EH (cell line): ENCODE data around the gene FBN1.

ENCODE experiments used
- DNase-seq: peaks from one replicate; pipeline ENCODE4 v3.0.0-alpha.2; 2015; ENCODE audit warnings: low read depth

Gene FBN1

DNA sequence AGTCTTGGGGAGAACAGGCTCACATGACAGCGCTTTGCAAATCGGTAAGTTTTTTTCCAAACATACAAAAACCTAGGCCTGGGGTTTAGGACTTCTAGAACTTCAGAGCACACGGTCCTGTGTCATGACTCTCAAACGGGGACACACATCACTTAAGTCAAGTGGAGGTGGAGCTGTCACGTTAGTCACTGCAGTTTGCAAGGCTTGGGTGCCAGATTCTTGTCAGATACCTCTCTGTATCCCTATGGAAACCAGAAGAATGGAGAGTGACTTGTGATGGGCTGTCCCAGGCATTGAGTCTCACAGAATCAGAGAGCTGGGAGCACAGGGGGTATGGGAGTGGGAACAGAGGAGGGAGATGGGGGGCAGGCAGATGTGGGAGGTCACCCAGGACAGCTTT lies 249.5 kb downstream of the FBN1 start:
- peak; percentile 56 for DNase-seq

DNA sequence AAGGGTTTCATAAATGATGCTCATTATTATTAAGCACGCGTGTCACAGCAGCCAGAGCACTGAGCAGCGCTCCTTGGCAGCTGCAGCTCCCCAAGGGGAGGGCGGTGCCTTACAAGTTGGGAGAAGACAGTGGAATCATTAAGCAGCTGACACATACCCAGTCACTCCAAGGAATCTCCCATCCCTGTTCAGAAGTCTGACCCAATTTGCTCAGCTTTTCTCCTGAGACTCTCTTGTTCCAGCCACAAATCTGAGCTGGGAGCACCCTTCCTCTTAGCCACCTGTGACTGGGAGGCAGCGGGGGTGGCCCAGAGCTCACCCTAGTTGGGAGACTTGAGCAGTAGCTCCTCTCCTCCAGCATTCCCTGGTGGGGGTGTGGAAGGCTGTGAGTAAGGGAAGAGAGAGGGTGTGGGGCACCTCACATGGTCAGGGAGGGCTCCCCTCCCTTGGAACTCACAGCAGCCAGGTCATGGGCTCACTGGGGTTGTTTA lies 249.9 kb downstream of the FBN1 start:
- peak; percentile 98 for DNase-seq

DNA sequence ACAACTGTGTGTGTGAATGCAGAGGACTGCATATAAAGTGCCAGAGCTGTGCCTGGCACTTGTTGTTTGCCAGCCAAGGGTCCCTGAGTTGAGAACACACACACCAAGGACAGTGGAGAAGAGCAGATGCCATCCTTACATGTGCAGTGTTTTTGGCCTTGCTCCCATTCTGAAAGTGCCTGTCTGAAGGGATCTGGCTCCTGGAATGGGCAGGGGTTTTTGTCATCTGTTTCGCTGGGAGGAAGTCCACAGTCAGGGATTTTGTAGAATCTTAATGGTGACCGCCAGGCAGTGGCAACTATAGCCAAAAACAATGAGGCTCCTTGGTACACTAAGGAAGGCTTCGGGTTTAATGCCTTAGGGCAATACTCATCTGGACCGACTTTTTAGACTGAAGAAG lies 250.5 kb downstream of the FBN1 start:
- DNase-seq, result no peak

DNA sequence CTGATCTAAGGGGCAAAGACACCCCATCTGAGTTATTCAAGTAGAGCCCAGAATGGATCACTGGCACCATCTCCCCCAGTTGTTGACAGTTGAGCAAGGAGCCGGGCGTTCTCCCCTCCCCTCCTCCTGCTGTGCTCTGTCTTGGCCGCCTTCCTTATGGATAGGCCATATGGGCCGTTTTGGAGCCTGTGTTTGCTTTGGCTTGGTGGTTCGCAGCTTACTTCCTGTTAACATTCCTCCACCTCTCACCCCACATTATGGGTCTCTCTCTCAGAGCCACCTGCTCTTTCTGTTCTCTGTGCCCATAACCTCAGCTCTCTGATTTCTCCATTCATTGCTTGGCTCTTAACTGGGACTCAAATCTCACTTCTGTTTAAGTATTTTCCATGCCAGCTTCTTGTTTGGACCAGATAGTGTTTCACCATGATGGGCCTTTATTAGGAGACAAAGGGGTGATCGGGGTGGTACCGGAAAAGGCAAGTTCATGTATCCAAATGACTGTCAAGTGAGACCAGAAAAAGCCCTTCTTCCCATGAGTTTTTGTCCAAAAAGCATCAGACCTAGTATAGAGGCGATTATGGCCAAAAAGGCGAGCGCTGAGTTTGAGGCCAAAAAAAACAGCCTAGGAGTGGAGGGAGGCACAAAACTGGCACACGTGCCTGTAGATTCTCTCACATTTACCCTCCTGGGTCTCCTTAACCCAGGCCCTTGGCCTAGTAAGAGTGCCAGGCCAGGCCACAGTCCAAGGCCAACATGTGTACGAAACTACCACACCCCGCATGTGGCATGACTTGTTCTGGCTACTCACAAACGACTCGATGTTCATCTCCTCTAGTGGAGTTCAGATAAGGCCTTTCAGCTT lies 251.6 kb downstream of the FBN1 start:
- peak; percentile 29 for DNase-seq

DNA sequence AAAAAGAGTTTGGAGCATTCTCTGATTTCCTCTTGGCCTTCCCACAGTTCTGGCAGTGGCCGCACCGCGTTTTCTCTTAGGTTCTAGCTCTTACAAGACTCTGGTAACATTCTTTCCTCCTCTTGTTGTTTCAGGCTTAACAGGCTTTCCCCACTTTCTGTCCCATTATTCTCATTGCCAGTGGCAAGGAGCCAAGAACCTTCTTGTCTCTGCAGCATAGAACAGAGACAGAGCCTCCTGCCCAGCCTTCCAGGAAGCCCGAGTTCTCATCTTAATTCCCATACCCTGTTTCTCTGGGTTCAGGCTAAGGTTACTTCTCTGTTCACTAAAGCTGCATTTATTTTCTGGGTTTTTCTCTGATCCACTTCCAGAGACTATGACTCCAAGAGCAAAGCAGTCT lies 253.2 kb downstream of the FBN1 start:
- peak; percentile 42 for DNase-seq

DNA sequence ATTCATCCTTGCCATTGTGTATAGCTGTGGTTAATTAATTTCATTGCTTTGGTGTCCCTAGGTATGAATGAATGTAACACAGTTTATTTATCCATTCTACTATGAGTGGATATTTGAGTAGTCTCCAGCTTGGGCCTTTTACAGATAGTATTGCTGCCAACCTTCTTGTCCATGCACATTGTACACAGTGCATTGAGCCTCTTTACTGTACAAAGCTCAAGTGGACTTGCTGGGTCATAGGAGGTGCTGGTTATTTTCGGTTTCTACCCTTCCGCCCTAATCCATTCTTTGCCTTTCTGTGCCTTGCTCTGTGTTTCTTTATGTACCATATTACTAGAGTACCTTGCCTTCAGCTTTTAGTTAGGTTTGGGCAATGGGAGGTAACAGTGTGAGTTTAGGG lies 253.6 kb downstream of the FBN1 start:
- DNase-seq, result no peak

DNA sequence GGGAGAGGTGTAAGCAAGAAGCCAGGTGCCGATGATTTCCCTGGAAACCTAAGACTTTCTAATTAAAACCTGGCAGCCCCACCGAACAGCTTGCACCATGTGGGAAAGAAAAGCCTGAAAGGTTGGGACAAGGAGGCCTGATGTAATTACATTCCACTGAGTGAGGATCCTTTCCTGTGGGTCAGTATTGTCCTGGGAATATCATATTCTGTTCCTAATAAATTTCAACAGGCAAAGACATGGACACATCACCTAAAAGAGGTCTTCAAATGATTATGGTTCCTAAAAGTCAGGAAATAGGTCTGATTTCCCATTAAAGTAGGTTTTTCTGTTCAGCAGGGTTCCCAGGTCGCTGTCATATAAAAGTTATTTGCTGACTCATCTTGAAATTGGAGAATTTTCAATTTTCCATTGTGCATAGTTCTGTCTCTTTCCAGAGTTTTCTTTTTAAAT lies 255.8 kb downstream of the FBN1 start:
- peak; percentile 78 for DNase-seq

DNA sequence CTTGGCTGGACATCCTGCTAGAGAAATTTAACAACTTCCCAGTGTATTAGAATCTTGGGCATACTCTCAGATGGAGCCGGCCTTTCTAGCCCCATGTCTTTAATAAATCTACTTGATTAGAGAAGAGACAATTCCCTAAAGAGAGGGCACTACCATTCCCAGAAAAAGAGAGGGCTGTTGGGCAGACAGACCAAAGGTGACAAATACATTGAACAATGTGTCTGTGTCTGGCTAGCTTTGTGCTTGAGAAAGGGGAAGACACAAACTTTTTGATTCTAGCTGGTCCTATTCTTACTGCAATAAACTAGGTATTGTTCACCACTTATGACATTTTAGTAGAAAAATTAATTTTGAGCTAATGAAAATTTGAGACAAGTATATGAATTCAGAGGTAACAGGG lies 256.6 kb downstream of the FBN1 start:
- DNase-seq, result peak; percentile 40

DNA sequence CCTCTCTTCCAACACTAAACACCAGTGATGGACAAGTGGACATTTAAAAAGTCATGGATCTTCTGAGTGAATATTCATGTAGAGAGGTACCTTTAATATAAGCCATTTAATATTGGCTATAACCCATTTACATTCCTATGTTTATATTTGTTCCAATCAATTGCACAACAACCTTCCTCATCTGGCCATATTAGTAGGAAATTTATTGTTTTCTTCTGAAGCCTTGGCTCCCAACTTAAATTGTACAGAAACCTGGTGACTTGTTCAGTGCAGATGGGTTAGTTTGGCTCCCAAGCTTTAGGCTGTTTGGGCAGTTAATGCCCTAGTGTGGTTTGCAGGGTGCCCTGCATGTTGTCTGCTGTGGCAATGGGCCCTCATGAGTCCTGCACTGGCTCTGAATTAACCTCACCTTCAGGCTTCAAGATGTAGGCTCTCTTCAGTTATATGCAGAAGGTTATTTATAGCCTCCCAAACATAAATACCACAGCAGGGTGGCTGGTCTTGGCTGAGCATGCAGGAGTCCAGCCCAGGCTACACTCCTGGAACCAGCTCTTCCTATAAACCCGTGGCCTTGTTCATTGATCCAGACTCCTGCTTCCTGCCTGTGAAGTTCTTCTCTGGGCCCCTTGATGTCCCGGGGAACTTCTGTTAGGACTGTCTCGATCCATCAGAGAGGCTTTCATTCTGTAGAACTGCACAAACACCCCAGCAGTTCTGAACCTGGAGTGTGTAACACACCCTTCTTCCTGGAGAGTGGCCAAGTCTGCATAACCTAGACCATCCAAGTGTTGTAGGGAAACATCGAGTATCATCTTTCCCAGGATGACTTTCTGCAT lies 257.3 kb downstream of the FBN1 start:
- DNase-seq, result peak; percentile 72

DNA sequence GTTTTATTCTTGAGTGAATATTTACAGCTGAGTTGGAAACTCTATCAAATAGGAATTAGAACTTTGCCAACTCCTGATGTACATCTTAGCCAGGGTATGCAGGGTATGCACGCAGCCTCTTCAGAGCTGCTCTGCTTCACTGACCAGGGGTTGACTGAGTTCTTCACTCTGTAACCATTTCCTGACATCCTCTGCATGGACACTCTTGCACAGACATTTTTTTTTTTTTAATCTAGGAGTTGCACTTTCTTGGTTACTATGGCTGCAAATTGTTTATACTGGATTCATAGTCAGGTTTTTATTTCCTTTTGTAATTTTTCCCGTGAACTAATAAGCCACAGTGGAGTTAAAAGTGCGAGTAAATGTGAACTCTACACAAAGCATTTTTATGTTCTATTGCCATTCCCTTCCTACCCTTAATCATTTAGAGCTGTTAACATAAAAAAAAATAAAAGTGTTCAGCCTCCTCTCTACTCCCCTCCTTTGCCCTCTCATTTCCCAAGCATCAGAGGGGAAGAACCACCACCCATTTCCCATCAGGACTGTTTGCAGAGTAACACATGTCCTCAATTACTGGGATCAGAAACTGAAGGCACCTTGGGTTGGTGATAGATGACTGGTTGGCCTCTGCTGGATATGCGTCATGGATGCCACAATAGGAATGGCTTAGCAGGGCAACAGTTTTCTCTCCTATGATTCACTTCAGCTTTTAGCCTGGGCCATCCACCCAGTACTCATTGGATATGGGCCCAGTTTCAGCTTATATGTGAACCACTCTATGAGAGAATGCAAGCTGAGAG lies 260.3 kb downstream of the FBN1 start:
- peak; percentile 99 for DNase-seq

DNA sequence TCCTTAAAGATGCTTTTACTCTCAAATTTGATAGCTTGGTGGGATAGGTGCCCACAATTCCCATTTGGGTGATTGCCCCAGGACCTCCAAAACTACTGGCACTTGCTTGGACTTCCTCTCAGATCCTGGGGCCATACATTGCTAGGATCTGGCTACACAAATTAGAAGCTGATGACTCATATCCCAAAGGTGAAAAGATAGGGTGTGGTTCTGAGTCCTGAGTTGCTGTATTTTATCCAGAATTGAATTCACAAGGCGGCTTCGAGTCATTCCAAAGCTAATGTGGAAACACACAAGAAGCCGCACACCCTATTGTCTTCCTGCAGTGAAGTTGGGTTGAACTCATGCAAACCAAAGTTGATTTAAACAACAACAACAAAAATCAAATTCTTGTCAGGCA lies 260.9 kb downstream of the FBN1 start:
- DNase-seq, result no peak

DNA sequence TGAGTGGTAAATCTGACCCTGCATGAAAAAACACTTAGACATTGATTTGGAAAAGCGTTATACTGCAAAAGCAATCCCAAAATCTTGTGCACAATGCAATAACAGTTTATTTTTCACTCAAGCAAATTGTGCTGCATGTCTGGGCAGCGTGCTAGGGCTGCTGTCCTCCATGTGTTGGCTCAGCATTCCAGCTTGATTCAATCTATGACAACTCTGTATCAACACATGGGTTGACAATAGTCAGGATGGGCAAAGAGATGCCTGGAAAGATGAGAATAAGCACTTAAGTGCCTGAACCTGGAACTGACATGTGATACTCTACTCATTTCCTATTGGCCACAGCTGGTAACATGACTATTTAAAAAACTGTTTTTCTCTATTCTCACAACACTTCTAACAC lies 262.5 kb downstream of the FBN1 start:
- no peak for DNase-seq

DNA sequence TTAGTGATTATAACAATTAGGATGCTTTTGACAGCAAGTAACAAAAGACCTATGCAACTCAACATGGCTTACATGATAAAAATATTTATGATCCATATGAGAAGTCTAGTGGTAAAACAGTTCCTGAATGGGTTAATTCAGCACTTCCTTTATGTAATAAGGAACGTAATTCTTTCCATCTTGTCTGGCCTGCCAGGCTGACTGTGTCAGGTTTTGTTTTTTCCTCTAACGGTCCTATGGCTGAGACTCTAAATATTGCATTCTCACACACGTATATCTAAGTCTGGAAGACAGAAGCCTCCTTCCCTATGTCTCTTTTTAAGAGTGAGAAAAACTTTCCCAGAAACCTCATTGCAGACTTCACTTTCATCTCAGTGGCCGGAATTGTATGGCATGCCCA lies 263.6 kb downstream of the FBN1 start:
- no peak for DNase-seq

DNA sequence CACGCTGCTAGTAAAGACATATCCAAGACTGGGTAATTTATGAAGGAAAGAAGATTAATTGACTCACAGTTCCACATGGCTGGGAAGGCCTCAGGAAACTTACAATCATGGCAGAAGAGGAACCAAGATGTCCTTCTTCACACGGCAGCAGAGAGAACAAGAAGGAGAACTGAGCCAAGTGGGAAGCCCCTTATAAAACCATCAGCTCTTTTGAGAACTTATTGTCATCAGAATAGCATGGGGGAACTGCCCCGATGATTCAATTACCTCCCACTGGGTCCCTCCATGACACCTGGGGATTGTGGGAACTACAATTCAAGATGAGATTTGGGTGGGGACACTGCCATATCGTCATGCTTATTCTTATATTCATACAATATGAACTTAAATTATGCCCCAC lies 265.3 kb downstream of the FBN1 start:
- DNase-seq, result no peak

DNA sequence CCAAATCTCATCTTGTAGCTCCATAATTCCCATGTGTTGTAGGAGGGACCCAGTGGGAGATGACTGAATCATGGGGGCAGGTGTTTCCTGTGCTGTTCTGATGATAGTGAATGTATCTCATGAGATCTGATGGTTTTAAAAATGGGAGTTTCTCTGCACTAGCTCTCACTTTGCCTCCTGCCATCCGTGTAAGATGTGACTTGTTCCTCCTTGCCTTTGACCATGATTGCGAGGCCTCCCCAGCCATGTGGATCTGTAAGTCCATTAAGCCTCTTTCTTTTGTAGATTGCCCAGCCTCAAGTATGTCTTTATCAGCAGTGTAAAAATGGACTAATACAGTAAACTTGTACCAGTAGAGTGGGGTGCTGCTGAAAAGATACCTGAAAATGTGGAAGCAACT lies 269.7 kb downstream of the FBN1 start:
- DNase-seq, result no peak

DNA sequence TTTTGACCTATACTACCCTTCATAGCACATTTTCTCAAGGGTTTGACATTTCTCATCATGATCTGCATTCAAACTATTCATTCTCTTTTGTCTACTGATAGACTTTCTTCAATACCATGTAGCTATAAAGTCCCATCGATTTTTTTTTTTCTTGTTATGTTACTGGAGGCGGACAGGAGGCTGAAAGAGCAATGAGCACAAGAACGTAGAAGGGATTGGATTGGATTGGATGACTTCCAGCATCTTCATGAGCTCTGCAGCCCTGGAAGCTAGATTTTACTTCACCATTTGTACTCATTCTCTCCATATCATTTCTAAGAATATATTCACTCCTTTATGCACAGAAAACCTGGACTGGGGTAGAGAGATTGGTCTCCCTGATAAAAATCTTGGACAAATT lies 271.0 kb downstream of the FBN1 start:
- no peak for DNase-seq

DNA sequence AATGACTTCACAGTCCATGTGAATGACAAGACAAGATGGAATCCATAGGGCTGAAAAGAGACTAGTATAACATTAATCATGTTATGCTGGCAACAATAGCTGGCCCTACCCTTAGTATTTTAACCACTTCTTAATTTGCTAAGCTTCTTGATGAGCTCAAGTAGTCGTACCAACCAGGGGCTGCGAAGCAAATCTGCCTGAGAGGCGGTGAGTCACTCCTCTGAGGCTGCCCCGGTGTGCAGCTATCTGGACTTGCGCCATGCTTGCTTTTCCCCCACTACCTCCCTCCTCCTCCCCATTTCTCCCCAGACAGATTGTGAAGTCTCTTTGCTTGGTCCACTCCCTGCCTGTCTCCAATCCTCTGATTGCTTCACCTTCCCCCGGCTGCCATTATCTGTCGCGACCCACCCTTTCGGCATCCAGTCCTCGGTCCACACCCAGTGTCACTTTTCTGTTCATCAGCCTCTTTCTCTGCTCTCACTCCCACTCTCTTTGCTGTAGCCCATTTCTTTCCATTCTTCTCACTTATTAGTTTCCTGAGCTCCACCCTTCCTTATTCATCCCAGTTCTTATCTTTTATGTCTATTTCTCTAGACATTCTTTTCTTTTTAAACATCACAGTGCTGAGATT lies 271.6 kb downstream of the FBN1 start:
- peak; percentile 87 for DNase-seq

DNA sequence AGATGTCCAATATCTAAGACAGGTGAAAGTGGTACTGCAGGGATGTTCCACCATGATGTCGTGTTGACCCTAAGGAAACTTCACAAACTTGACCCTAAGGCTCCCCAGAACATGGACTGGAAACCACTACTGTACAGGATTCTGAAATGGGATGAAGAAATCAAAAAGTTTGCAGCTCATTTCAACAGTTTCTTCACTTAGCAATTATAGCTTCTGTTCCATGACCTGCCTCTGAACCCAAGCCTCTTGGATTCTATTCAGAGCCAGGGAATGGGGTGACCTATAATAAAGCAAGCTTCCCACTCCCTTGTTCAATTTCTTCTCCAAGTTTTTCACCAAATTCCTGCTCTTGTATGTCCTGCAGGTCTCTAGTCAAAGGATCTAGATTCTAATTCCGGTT lies 273.5 kb downstream of the FBN1 start:
- DNase-seq, result no peak

DNA sequence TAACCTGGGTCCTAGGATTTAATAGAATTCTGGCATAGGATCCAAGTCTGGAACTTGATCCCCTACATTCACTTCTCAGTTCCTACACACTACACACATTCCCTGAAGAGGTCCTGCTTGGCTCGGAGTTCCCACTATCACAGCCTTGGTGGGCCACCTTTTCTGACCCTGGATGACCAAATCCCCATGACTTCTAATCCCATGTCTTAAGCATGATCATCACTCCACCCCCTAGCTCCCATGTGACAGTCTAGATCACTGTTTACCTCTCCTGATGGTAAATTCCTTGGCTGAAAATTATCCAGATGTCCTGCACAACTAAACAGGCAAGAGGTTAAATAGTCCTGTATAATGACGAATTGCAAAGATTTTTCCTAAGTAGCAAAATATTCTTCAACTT lies 274.0 kb downstream of the FBN1 start:
- no peak for DNase-seq

DNA sequence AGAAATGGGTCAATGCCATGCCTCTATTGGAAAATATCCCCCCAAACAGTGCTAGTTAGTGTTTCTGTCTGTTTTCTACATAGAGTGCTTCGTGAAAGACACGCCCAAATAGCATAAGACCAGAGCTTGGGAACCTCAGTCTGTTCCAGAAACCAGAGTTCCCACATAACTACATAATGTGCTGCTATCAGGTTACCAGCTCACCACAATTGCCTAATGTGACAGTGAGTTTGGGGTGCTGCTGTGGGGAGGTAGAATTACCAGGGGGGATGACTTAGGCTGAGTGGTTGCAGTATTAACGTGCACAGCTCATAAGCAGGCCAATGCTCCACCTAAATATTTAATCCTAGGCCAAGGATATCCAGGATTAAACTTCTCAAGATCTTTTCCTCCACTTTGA lies 275.0 kb downstream of the FBN1 start:
- peak; percentile 80 for DNase-seq

DNA sequence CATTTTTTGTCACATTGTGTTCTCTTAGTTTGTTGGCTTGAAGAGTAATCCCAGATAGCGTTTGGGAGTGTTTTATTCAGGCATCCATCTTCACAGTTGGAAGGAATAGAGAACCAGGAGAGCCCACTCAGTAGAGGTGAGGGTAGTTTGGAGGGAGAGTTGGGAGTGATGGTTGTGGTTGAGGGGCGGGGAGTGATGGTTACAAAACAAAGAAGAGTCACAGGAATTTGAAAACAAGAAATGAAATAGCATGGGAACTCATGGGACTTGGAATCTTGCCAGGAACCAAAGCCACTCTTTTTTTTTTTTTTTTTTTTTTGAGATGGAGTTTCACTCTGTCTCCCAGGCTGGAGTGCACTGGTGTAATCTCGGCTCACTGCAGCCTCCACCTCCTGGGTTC lies 278.0 kb downstream of the FBN1 start:
- DNase-seq, result peak; percentile 32
